H7 (cell line): ENCODE measurements around the gene TROAP. TPM values are rescaled to one million over a fixed set of nuclear protein-coding genes. Genes with fewer than 3 reads are reported as not detected.
A peak's percentile ranks its signal among the peaks of the same experiment; 100 is the strongest.

ENCODE experiments used
- DNase-seq: peaks from one replicate; pipeline ENCODE4 v3.0.0; 2012
- H3K27me3 ChIP-seq: 2 replicates; pipeline ENCODE4 v1.6.0; 2011; ENCODE audit warnings: mild to moderate bottlenecking, low read length; ENCODE audit not compliant: control insufficient read depth, insufficient read depth
- H3K36me3 ChIP-seq: replicated peaks from 2 replicates; pipeline ENCODE4 v1.5.1; 2011; ENCODE audit warnings: low read length; ENCODE audit not compliant: control insufficient read depth, insufficient read depth
- H3K4me3 ChIP-seq: 2 replicates; pipeline ENCODE4 v1.5.1; 2011; ENCODE audit warnings: low read depth, mild to moderate bottlenecking, control low read depth, low read length, moderate library complexity; ENCODE audit not compliant: insufficient read depth
- total RNA-seq: library from RNA; depleted of rRNA; stranded (reverse); fragments of >200 nt; shearing (Covaris generic); gene quantifications from 2 replicates; pipeline ENCODE4 v1.2.3, GENCODE V29; 2014

The TROAP gene
- total RNA-seq, 1 experiment from 2014 or later = 46.1 TPM

- peak; percentile 82 for DNase-seq
- peaks cover 23% of the 10 kb centered on the region for H3K27me3 ChIP-seq
- no peak overlapping the region for H3K4me3 ChIP-seq
- no peaks in the 10 kb centered on the region for H3K36me3 ChIP-seq
These were observed 34.6 kb upstream of the TROAP start for GRCh38 chr12:49288412-49288853.

DNA sequence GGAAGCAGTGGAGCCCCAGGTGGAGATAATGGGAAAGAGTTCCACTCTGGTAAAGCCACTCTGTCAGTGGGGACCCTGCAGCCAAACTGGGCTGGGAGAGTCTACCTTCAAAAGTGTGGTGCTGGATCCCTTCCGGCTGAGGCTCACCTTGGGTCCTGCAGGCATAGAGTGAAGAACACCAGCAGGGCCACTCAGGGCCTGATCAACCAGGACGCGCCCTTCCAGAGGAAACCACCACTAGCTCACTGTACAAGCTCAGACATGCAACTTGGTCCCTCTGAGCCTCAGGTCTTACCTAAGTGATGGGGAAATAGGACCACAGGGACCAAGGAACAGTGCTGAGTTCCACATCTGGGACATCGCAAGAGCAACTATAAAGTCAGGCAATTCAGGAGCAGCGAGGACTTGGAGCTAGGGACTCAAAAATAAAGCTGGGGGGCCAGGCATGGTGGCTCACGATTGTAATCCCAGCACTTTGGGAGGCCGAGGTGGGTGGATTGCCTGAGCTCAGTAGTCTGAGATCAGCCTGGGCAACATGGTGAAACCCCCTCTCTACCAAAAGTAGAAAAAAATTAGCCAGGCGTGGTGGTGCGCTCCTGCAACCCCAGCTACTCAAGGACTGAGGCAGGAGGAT is 34.0 kb upstream of the TROAP start:
- Histone ChIP-seq H3K4me3 (no peak overlapping the region), H3K27me3 (peaks cover 29% of the 10 kb centered on the region), H3K36me3 (no peaks in the 10 kb centered on the region)
- no peak for DNase-seq

DNA sequence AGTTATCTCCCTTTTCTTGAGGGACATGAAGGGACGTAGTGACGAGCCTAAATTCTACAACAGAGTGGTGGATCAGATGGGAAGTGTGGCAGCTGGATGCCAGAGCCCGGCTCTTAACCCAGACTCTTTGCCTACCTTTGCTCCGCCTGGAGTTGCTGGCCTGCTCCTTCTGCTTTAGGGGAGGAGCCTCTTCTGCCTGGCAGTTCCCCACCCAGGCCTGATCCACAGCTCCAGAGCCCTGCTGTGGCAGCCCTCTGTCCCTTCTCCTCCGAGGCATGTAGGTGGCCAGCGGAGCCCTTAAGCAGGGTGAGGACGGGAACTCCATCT is 30.4 kb upstream of the TROAP start:
- H3K4me3 ChIP-seq = no peak overlapping the region; the same call in 1 of the 2 replicates
- peaks cover 63% of the 10 kb centered on the region for H3K27me3 ChIP-seq

DNA sequence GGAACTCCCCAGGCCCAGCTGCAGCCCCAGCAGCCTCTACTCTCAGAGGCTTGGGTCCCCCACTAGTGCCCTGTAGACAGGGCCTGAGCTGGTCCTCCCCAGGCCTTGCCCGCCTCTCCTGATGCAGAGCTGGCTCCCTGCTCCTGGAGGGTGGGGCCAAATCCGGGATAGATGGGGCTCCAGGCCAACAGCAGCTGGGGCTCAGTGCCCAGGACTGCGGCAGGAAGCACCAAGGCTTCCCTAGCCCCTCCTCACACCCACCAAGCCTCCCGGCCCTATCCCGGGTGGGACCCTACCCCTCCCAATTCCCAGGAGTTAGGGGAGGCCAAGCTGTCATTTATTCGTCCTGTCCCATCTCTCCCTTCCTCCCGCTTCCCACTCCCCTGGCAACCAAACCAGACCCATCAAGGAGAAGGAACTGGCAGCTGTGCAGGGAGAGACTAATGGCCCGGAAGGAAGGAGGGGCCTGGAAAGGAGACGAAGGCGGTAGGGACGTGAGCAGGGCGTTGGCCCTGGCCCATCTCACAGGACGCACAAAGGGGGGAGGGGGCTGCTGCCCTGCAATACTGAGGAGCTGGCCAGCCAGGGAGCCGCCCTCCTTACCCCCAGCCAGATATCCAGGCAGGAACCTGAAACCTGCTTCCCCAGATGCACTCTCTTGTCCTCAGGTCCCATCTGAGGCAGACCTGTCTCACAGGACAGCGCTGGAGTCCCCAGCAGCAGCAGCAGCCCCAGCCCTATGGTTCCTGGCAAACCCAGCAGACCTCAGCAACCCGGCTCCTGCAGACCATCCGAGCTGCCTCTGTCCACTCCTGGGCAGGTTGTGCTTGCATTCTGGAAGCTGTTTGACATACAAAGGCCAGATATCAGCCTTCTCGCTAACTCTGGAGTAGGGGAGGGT is 29.7 kb upstream of the TROAP start:
- DNase-seq = peak; percentile 70
- H3K36me3 ChIP-seq = no peaks in the 10 kb centered on the region
- H3K4me3 ChIP-seq = peak overlapping the region; percentile 16; the same call in 1 of the 2 replicates
- H3K27me3 ChIP-seq = peaks cover 67% of the 10 kb centered on the region

More for the DNA sequence above, 30.4 kb upstream of the TROAP start:
- no peak for DNase-seq
- no peaks in the 10 kb centered on the region for H3K36me3 ChIP-seq

DNA sequence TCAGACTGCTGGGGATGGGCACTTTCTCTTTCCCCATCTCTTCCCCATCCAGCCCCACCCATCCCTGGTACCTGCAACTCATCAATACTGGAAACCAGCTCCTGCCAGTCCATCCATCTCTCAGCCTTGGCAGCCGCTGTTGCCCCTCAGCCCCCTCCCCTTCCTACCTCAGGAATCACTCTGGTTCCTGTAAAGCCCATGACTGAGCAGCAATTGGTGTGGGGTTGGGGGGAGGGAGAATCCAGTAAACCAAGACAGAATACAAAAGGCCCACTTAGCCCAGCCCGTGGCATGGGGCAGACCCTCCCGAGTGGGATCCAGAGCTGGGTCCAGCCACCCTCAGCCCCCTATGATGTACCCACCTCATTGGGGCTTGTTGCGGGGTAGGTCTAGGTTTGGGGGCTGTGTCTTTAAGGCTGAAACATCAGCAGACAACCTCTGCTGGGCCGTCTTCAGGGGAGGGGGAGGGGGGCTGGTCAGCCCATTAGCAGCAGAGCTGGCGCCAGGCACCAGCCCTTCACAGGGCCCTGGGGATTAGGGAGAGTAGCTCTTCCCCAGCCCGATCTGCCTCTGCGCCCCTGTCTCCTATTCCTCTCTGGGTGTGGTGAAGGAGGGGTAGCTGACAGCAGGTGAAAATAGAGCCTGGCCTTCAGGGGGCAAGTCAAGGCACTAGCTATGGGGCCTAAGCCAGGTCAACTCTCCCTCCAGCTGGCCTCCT is 28.8 kb upstream of the TROAP start:
- H3K27me3 ChIP-seq = peaks cover 69% of the 10 kb centered on the region
- DNase-seq = peak; percentile 66
- H3K36me3 ChIP-seq = no peaks in the 10 kb centered on the region
- H3K4me3 ChIP-seq = no peak overlapping the region

DNA sequence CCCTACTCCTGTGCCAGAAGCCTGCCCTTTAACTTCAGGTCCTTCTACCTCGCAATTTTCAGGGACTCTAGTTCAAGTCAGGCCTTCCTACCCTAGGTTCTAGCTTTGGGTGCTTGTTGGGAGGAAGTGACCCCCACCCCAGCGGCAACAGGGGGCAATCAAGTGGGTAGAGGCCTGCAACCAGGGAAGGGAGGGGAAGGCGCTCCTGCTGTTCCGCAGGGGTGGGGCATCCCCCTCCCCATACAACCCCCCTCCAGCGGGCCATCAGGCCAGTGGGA is 28.3 kb upstream of the TROAP start:
- H3K4me3 ChIP-seq = no peak overlapping the region; the same call in 1 of the 2 replicates
- H3K36me3 ChIP-seq = no peaks in the 10 kb centered on the region
- DNase-seq = no peak
- H3K27me3 ChIP-seq = peaks cover 69% of the 10 kb centered on the region

GRCh38 chr12:49295082-49295936 is 27.7 kb upstream of the TROAP start, which contains the start of gene PRPH:
Gene PRPH, plus strand, starts transcription at chr12:49295147. Its CDS starts 54 bp downstream, at chr12:49295201.
- Histone ChIP-seq H3K27me3 (peaks cover 69% of the 10 kb centered on the region), H3K36me3 (no peaks in the 10 kb centered on the region), H3K4me3 (peak within 1 kb of the TSS; percentile 23)
- peak; percentile 78 for DNase-seq

GRCh38 chr12:49296034-49296835 is 26.8 kb upstream of the TROAP start:
- no peaks in the 10 kb centered on the region for H3K36me3 ChIP-seq
- peak overlapping the region; percentile 34; the same call in 1 of the 2 replicates for H3K4me3 ChIP-seq
- H3K27me3 ChIP-seq = peaks cover 69% of the 10 kb centered on the region
- DNase-seq = peak; percentile 97

DNA sequence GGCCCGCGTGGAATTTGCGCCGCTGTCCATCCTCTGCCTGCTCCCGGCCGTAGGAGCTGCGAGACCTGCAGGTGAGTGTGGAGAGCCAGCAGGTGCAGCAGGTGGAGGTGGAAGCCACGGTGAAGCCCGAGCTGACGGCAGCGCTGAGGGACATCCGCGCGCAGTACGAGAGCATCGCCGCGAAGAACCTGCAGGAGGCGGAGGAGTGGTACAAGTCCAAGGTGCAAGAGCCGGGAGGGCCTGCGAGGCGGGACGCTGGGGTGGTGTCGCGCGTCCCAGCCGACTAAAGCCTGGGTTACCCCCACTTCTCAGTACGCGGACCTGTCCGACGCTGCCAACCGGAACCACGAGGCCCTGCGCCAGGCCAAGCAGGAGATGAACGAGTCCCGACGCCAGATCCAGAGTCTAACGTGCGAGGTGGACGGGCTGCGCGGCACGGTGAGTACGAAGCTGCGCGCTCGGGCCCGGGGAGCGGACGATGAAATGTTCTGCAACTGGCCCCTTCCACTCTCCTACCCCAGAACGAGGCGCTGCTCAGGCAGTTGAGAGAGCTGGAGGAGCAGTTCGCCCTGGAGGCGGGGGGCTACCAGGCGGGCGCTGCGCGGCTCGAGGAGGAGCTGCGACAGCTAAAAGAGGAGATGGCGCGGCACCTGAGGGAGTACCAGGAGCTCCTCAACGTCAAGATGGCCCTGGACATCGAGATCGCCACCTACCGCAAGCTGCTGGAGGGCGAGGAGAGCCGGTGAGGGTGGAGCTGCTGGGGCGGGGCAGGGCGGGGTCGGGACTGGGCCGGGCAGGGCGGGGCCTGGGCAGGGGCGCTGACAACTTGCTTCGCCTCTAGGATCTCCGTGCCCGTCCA is 26.0 kb upstream of the TROAP start:
- H3K36me3 ChIP-seq = no peaks in the 10 kb centered on the region
- H3K27me3 ChIP-seq = peaks cover 66% of the 10 kb centered on the region
- H3K4me3 ChIP-seq = peak overlapping the region; percentile 34
- peak; percentile 94 for DNase-seq

DNA sequence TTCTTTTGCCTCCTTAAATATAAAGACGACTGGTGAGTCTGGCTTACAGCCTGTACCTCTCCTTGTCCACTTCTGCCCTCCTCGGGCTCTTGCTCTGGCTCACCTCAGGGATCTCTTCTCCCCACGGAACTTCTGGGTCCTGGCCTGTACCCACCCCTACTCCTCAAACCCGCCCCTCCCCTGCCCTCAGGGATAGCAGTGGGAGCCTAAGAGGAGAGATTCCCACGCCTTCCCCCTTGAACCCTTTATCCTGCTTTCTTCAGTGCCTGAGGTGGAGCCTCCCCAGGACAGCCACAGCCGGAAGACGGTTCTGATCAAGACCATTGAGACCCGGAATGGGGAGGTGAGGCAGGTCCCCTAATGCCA is 25.4 kb upstream of the TROAP start:
- DNase-seq = no peak
- Histone ChIP-seq H3K36me3 (no peaks in the 10 kb centered on the region), H3K27me3 (peaks cover 61% of the 10 kb centered on the region), H3K4me3 (peak overlapping the region; percentile 16; the same call in 1 of the 2 replicates)

DNA sequence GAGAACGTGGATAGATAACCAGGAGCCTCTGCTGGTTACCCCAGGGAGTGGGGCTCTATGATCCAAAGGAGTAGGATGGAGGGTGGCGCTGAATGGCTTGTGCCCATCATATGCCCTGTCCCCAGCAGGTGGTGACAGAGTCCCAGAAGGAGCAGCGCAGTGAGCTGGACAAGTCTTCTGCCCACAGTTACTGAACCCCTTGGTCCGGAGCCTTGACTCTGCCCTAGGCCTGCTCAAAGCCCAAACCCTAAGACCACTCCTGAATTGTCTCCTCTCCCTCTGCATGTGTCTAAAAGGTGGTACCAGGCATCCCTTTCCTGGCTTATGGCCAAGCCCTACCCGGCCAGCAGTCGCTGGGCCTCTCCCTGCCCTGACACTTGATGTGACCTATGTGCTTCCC is 24.9 kb upstream of the TROAP start:
- DNase-seq = no peak
- Histone ChIP-seq H3K4me3 (no peak overlapping the region), H3K27me3 (peaks cover 60% of the 10 kb centered on the region), H3K36me3 (no peaks in the 10 kb centered on the region)

DNA sequence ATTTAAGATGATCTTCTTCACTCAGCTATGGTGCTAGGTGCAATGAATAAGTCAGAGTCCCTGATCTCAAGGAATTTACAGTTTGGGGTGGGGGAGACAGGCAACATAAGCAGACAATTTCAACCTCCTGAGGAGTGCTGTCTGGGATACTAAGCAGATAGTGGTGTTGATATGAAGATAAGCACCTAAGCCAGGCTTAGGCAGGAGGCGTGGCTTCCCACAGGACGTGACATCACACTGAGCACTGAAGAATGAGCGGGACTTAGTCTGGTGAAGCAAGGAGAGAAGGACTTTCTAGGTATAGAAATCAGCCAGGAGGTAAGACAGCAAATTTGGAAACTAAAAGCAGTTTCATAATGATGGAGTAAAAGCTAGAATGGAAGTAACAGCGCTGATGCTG is 21.3 kb upstream of the TROAP start:
- Histone ChIP-seq H3K4me3 (no peak overlapping the region), H3K36me3 (no peaks in the 10 kb centered on the region), H3K27me3 (peaks cover 24% of the 10 kb centered on the region)
- DNase-seq = no peak

DNA sequence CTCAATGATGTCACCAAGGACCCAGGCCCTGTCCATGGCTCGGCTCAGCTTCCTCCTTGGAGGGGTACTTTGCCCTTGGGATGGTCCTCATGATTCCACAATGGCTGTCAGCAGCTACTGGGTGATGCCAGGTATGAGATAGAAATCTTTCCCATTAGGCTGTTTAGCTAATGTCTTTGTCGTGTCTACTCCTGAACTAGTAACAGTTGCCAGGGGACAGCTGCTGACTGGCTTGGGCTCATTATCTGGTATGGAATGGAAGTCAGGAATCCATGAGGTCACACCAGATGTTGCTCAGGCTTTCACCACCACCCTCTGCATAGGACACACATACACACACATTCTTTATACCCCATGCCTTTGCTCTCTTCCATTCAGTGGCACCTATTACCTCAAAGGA is 18.9 kb upstream of the TROAP start:
- Histone ChIP-seq H3K4me3 (no peak overlapping the region), H3K36me3 (no peaks in the 10 kb centered on the region), H3K27me3 (peaks cover 4% of the 10 kb centered on the region)
- DNase-seq = no peak
